Nephron progenitor cell (in vitro differentiated cells): ENCODE results near the gene ATAD5.

Experiments
- DNase-seq: peaks from one replicate; pipeline ENCODE4 v3.0.0; 2021
- H3K27ac Mint-ChIP-seq: 2 replicates; pipeline ENCODE4 v1.8.0; 2021; ENCODE audit warnings: mild to moderate bottlenecking, moderate library complexity, mixed read lengths
- H3K27me3 Mint-ChIP-seq: 2 replicates; pipeline ENCODE4 v1.8.0; 2021; ENCODE audit warnings: mild to moderate bottlenecking, low read depth, mixed read lengths; ENCODE audit not compliant: poor library complexity
- H3K36me3 Mint-ChIP-seq: 2 replicates; pipeline ENCODE4 v1.8.0; 2021; ENCODE audit warnings: low read depth, mixed read lengths
- H3K4me1 Mint-ChIP-seq: 2 replicates; pipeline ENCODE4 v1.8.0; 2021; ENCODE audit warnings: mixed read lengths
- H3K4me3 Mint-ChIP-seq: 2 replicates; pipeline ENCODE4 v1.8.0; 2021; ENCODE audit warnings: mild to moderate bottlenecking, moderate library complexity, mixed read lengths
- H3K9me3 Mint-ChIP-seq: 2 replicates; pipeline ENCODE4 v1.8.0; 2021; ENCODE audit warnings: mild to moderate bottlenecking, moderate library complexity, mixed read lengths
- TF ChIP-seq, protein P1 (sequence below): fragments of 200-600 bp; sonication (generic); IDR thresholded peaks from 2 replicates; pipeline ENCODE4 v1.5.0; 2021; ENCODE audit warnings: antibody characterized with exemption

The ATAD5 gene

DNA sequence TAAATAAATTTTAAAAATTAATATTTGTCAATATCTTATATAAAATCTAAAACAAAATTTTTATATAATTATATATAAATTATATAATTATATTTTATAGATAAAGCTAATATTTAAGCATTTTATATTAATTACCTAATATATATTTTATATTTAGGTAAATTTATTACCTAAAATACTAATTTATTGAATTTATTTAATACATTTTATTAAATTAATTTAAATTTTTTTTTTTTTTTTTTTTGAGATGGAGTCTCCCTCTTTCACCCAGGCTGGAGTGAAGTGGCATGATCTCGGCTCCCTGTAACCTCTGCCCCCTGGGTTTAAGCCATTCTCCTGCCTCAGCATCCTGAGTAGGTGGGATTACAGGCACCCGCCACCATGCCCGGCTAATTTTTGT, 22.4 kb downstream of the ATAD5 start:
- H3K27me3 Mint-ChIP-seq = no peaks in the 10 kb centered on the region
- no peak overlapping the region for H3K27ac Mint-ChIP-seq
- no peak overlapping the region for H3K4me3 Mint-ChIP-seq
- peaks cover 73% of the 10 kb centered on the region for H3K36me3 Mint-ChIP-seq
- TF ChIP-seq, protein P1, sequence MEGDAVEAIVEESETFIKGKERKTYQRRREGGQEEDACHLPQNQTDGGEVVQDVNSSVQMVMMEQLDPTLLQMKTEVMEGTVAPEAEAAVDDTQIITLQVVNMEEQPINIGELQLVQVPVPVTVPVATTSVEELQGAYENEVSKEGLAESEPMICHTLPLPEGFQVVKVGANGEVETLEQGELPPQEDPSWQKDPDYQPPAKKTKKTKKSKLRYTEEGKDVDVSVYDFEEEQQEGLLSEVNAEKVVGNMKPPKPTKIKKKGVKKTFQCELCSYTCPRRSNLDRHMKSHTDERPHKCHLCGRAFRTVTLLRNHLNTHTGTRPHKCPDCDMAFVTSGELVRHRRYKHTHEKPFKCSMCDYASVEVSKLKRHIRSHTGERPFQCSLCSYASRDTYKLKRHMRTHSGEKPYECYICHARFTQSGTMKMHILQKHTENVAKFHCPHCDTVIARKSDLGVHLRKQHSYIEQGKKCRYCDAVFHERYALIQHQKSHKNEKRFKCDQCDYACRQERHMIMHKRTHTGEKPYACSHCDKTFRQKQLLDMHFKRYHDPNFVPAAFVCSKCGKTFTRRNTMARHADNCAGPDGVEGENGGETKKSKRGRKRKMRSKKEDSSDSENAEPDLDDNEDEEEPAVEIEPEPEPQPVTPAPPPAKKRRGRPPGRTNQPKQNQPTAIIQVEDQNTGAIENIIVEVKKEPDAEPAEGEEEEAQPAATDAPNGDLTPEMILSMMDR = no peak
- H3K4me1 Mint-ChIP-seq = no peaks in the 10 kb centered on the region
- no peak for DNase-seq
- H3K9me3 Mint-ChIP-seq = no peaks in the 10 kb centered on the region

DNA sequence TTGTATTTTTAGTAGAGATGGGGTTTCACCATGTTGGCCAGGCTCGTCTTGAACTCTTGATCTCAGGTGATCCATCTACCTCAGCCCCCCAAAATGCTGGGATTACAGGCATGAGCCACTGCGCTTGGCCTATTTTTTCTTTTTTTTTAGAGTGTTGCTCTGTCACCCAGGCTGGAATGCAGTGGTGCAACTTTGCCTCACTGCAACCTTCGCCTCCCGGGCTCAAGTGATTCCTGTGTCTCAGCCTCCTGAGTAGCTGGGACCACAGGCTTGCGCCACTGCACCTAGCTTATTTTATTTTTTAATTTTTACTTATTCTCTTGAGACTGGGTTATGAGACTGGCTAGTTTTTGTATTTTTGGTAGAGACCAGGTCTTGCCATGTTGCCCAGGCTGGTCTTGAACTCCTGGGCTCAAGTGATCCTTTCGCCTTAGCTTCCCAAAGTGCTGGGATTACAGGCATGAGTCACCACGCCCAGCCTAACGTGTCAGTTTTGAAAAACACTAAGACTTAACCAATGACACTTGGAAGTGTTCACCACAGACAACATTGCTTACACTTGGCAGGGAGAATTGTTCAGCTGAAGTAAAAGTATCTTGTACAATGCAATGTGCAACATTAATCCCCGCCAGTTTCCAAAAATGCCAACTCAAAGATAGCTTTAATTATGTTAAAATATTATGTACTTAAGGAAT, 26.9 kb downstream of the ATAD5 start:
- no peak overlapping the region for H3K4me3 Mint-ChIP-seq
- TF ChIP-seq, protein P1 = no peak
- no peaks in the 10 kb centered on the region for H3K9me3 Mint-ChIP-seq
- peaks cover 75% of the 10 kb centered on the region for H3K36me3 Mint-ChIP-seq
- DNase-seq = no peak
- no peak overlapping the region for H3K27ac Mint-ChIP-seq
- H3K27me3 Mint-ChIP-seq = no peaks in the 10 kb centered on the region
- H3K4me1 Mint-ChIP-seq = no peaks in the 10 kb centered on the region

GRCh38 chr17:30864636-30865035, 32.9 kb downstream of the ATAD5 start:
- Mint-ChIP-seq H3K27me3 (no peaks in the 10 kb centered on the region), H3K36me3 (peaks cover 69% of the 10 kb centered on the region)
- TF ChIP-seq, protein P1 = no peak

DNA sequence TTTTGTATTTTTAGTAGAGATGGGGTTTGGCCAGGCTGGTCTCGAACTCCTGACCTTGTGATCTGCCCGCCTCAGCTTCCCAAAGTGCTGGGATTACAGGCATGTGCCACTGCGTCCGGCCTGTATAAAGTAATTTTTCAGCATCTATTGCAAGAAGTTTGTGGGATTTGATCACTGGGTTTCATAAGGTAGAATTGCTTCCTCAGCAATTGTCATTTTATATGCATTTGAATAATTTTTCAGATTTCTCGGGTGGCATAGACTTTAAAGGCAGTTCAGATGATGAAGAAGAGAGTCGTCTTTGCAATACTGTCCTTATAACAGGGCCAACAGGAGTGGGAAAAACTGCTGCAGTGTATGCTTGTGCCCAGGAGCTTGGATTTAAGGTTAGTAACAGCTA, 37.2 kb downstream of the ATAD5 start:
- TF ChIP-seq, protein P1 = no peak

More at GRCh38 chr17:30864636-30865035, 32.9 kb downstream of the ATAD5 start:
- H3K4me1 Mint-ChIP-seq = no peaks in the 10 kb centered on the region
- H3K4me3 Mint-ChIP-seq = no peak overlapping the region
- H3K9me3 Mint-ChIP-seq = no peaks in the 10 kb centered on the region
- H3K27ac Mint-ChIP-seq = peak overlapping the region; percentile 80
- DNase-seq = no peak

GRCh38 chr17:30886187-30886586, 54.4 kb downstream of the ATAD5 start:
- TF ChIP-seq, protein P1 = no peak
- H3K27me3 Mint-ChIP-seq = no peaks in the 10 kb centered on the region

More for the DNA sequence above, 37.2 kb downstream of the ATAD5 start:
- H3K36me3 Mint-ChIP-seq = peaks cover 63% of the 10 kb centered on the region
- H3K4me1 Mint-ChIP-seq = no peaks in the 10 kb centered on the region
- H3K27me3 Mint-ChIP-seq = no peaks in the 10 kb centered on the region
- peak overlapping the region; percentile 75 for H3K27ac Mint-ChIP-seq
- H3K4me3 Mint-ChIP-seq = no peak overlapping the region
- H3K9me3 Mint-ChIP-seq = no peaks in the 10 kb centered on the region
- DNase-seq = no peak

DNA sequence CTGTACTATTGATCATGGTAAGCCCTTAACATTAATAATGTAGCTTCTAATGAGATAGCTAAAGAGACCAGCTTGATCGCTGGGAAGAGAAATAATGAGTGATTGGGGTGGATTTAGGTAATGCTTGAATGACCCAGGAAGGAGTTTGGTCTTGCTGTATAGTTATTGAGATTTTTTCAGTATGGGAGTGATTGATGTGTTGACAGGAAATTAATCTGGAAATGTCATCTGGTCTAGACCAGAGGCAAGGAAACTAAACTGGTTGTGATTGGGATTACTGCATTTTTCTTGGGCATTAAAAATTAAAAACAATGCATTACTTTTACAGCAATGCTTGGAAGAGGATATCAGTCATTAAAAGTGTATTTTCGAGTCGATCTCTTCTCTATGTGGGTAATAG, 62.5 kb downstream of the ATAD5 start:
- no peaks in the 10 kb centered on the region for H3K4me1 Mint-ChIP-seq
- H3K36me3 Mint-ChIP-seq = peaks cover 50% of the 10 kb centered on the region
- TF ChIP-seq, protein P1 = no peak
- no peak for DNase-seq
- no peak overlapping the region for H3K4me3 Mint-ChIP-seq
- no peaks in the 10 kb centered on the region for H3K9me3 Mint-ChIP-seq
- no peaks in the 10 kb centered on the region for H3K27me3 Mint-ChIP-seq
- no peak overlapping the region for H3K27ac Mint-ChIP-seq

More at GRCh38 chr17:30886187-30886586, 54.4 kb downstream of the ATAD5 start:
- H3K27ac Mint-ChIP-seq = no peak overlapping the region
- H3K4me1 Mint-ChIP-seq = no peaks in the 10 kb centered on the region
- DNase-seq = no peak
- no peaks in the 10 kb centered on the region for H3K9me3 Mint-ChIP-seq
- H3K36me3 Mint-ChIP-seq = peaks cover 51% of the 10 kb centered on the region
- H3K4me3 Mint-ChIP-seq = no peak overlapping the region
